Smooth muscle cell (in vitro differentiated cells): Measurements from ENCODE around the gene ACAP3. TPM values are rescaled to one million over a fixed set of nuclear protein-coding genes. Genes with fewer than 3 reads are reported as not detected.

ENCODE experiments used
- DNase-seq: peaks from one replicate; lab custom pipeline; 2025; ENCODE audit not compliant: unreplicated experiment; lab: John Stamatoyannopoulos, UW
- H2AFZ ChIP-seq: fragments of 200-600 bp; sonication (generic); 2 replicates; pipeline ENCODE4 v1.6.0; 2016; ENCODE audit warnings: antibody characterized with exemption, low read depth, mild to moderate bottlenecking
- H3F3A ChIP-seq: fragments of 200-600 bp; sonication (generic); 2 replicates; pipeline ENCODE4 v1.6.0; 2017; ENCODE audit warnings: antibody characterized with exemption, low read depth
- H3K27ac ChIP-seq: fragments of 200-600 bp; sonication (generic); 2 replicates; pipeline ENCODE4 v1.5.1; 2016; ENCODE audit warnings: low read depth, mild to moderate bottlenecking
- H3K27me3 ChIP-seq: fragments of 200-600 bp; sonication (generic); 2 replicates; pipeline ENCODE4 v1.6.1; 2016; ENCODE audit warnings: low read depth, mild to moderate bottlenecking
- H3K36me3 ChIP-seq: fragments of 200-600 bp; sonication (generic); 2 replicates; pipeline ENCODE4 v1.5.1; 2016; ENCODE audit warnings: low read depth
- H3K4me1 ChIP-seq: fragments of 200-600 bp; sonication (generic); 2 replicates; pipeline ENCODE4 v1.5.1; 2016; ENCODE audit warnings: low read depth
- H3K4me2 ChIP-seq: fragments of 200-600 bp; sonication (generic); 2 replicates; pipeline ENCODE4 v1.6.0; 2016; ENCODE audit warnings: mild to moderate bottlenecking
- H3K4me3 ChIP-seq: fragments of 200-600 bp; sonication (generic); 2 replicates; pipeline ENCODE4 v1.5.1; 2016; ENCODE audit warnings: mild to moderate bottlenecking
- H3K79me2 ChIP-seq: fragments of 200-600 bp; sonication (generic); 2 replicates; pipeline ENCODE4 v1.6.0; 2016; ENCODE audit warnings: low read depth, mild to moderate bottlenecking
- H3K9ac ChIP-seq: fragments of 200-600 bp; sonication (generic); 2 replicates; pipeline ENCODE4 v1.6.0; 2016; ENCODE audit warnings: low read depth
- H3K9me3 ChIP-seq: fragments of 200-600 bp; sonication (generic); replicated peaks from 2 replicates; pipeline ENCODE4 v1.5.1; 2016; ENCODE audit warnings: low read depth
- H4K20me1 ChIP-seq: fragments of 200-600 bp; sonication (generic); 2 replicates; pipeline ENCODE4 v1.6.0; 2016; ENCODE audit warnings: low read depth
- WGBS: methylation state at CpG from one replicate; pipeline ENCODE4 v1.1.7; 2016; ENCODE audit warnings: low lambda C conversion rate; 5-methylcytosine and 5-hydroxymethylcytosine counted together
- polyA plus RNA-seq: library from polyadenylated mRNA; unstranded; fragments of >200 nt; fragmentation: Nextera tagmentation; extraction: Ambion mirVana; gene quantifications from 2 replicates; pipeline ENCODE4 v1.2.1, GENCODE V29; 2016
- total RNA-seq: library from RNA; depleted of rRNA; stranded (reverse); fragments of >200 nt; gene quantifications from 2 replicates; pipeline ENCODE4 v1.2.3, GENCODE V29; 2014
- TF ChIP-seq, protein P1 (sequence below): fragments of 200-600 bp; sonication (generic); IDR thresholded peaks from 2 replicates; pipeline ENCODE4 v1.5.1; 2017; ENCODE audit warnings: borderline replicate concordance, mild to moderate bottlenecking, antibody characterized with exemption; ENCODE audit not compliant: insufficient read depth, poor library complexity, severe bottlenecking

The ACAP3 gene
- total and polyA plus RNA-seq, 2 experiments from 2014 or later, result 29.9 to 63.9 TPM

GRCh38 chr1:1264868-1265272 is 42.9 kb downstream of the ACAP3 start:
- H3K9ac ChIP-seq, result peak overlapping the region; percentile 85
- H4K20me1 ChIP-seq, result peaks cover 67% of the 10 kb centered on the region
- no peak overlapping the region for H3K4me3 ChIP-seq
- H3K9me3 ChIP-seq, result no peaks in the 10 kb centered on the region
- H3K27ac ChIP-seq, result peak overlapping the region; percentile 95
- no peaks in the 10 kb centered on the region for H3K4me1 ChIP-seq
- H3K4me2 ChIP-seq, result peak overlapping the region; percentile 52
- no peaks in the 10 kb centered on the region for H3K27me3 ChIP-seq
- H3F3A ChIP-seq, result peaks cover 8% of the 10 kb centered on the region
- TF ChIP-seq, protein P1, sequence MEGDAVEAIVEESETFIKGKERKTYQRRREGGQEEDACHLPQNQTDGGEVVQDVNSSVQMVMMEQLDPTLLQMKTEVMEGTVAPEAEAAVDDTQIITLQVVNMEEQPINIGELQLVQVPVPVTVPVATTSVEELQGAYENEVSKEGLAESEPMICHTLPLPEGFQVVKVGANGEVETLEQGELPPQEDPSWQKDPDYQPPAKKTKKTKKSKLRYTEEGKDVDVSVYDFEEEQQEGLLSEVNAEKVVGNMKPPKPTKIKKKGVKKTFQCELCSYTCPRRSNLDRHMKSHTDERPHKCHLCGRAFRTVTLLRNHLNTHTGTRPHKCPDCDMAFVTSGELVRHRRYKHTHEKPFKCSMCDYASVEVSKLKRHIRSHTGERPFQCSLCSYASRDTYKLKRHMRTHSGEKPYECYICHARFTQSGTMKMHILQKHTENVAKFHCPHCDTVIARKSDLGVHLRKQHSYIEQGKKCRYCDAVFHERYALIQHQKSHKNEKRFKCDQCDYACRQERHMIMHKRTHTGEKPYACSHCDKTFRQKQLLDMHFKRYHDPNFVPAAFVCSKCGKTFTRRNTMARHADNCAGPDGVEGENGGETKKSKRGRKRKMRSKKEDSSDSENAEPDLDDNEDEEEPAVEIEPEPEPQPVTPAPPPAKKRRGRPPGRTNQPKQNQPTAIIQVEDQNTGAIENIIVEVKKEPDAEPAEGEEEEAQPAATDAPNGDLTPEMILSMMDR, result peak; percentile 25
- no peak overlapping the region for H2AFZ ChIP-seq
- 47% methylated on average over 10 of the region's 10 CpGs for WGBS
- H3K36me3 ChIP-seq, result no peaks in the 10 kb centered on the region
- H3K79me2 ChIP-seq, result peaks cover 63% of the 10 kb centered on the region
- DNase-seq, result peak; percentile 13

DNA sequence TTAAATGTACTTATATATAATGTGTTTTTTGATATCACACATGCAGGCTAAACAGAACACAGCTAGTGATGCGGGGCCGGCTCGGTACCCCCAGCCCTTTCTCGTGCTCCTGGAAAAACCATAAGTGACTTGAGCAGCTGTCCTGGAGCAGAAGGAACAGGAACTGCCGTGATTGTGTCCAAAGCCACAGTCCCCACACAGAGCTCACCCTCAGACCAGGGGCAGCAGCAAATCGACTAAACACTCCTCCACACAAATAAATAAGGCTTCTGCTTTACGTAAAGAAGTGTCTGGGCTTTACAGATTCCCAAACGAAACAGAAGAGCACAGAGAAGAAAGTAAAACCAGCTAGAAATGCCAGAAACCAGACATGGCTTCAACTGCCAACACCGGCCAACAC is 43.7 kb downstream of the ACAP3 start:
- TF ChIP-seq, protein P1, result no peak
- Histone ChIP-seq H3K9ac (peak overlapping the region; percentile 56), H4K20me1 (peaks cover 68% of the 10 kb centered on the region), H3K4me3 (no peak overlapping the region), H3K79me2 (peaks cover 56% of the 10 kb centered on the region), H3F3A (peaks cover 8% of the 10 kb centered on the region), H3K4me2 (peak overlapping the region; percentile 27), H3K36me3 (no peaks in the 10 kb centered on the region), H3K4me1 (no peaks in the 10 kb centered on the region), H3K27me3 (no peaks in the 10 kb centered on the region), H2AFZ (no peak overlapping the region), H3K9me3 (no peaks in the 10 kb centered on the region), H3K27ac (peak overlapping the region; percentile 95)
- 76% methylated on average over 9 of the region's 9 CpGs for WGBS
- no peak for DNase-seq

- no peaks in the 10 kb centered on the region for H3K27me3 ChIP-seq
- H3K4me2 ChIP-seq, result no peak overlapping the region
- DNase-seq, result no peak
- H2AFZ ChIP-seq, result no peak overlapping the region
- H3K36me3 ChIP-seq, result no peaks in the 10 kb centered on the region
- H3K4me1 ChIP-seq, result no peaks in the 10 kb centered on the region
- no peak overlapping the region for H3K9ac ChIP-seq
- H3K4me3 ChIP-seq, result no peak overlapping the region
- H4K20me1 ChIP-seq, result peaks cover 70% of the 10 kb centered on the region
- peaks cover 8% of the 10 kb centered on the region for H3F3A ChIP-seq
- H3K79me2 ChIP-seq, result peaks cover 46% of the 10 kb centered on the region
- TF ChIP-seq, protein P1, result no peak
- peak overlapping the region; percentile 95 for H3K27ac ChIP-seq
- 95% methylated on average over 8 of the region's 8 CpGs for WGBS
- H3K9me3 ChIP-seq, result no peaks in the 10 kb centered on the region
Measured at GRCh38 chr1:1262758-1263157, 45.0 kb downstream of the ACAP3 start.

- H3K4me3 ChIP-seq, result no peak overlapping the region
- no peak for DNase-seq
- H3K9me3 ChIP-seq, result no peaks in the 10 kb centered on the region
- TF ChIP-seq, protein P1, result no peak
- H3K27ac ChIP-seq, result no peak overlapping the region
- H4K20me1 ChIP-seq, result peaks cover 75% of the 10 kb centered on the region
- H3K4me2 ChIP-seq, result no peak overlapping the region
- H3K36me3 ChIP-seq, result no peaks in the 10 kb centered on the region
- H3K79me2 ChIP-seq, result peaks cover 40% of the 10 kb centered on the region
- WGBS, result 99% methylated on average over 17 of the region's 17 CpGs
- H3K4me1 ChIP-seq, result no peaks in the 10 kb centered on the region
- H2AFZ ChIP-seq, result no peak overlapping the region
- H3F3A ChIP-seq, result peaks cover 8% of the 10 kb centered on the region
- no peaks in the 10 kb centered on the region for H3K27me3 ChIP-seq
- no peak overlapping the region for H3K9ac ChIP-seq
Measured at GRCh38 chr1:1262071-1262470, 45.7 kb downstream of the ACAP3 start.
